ENCODE measurements around the gene PHOSPHO2.

PHOSPHO2 gene

GRCh38 chr2:169704160-169704708 lies 10.0 kb downstream of the PHOSPHO2 start:
- H3K4me1 ChIP-seq (ENCODE audit: control insufficient read depth, insufficient read depth, low read length), result no peaks in the 10 kb centered on the region
- H3K9me3 ChIP-seq (ENCODE audit: control insufficient read depth in 2 of 2, low read length in 2 of 2), result no peaks in the 10 kb centered on the region
- H3K27me3 ChIP-seq (ENCODE audit: control insufficient read depth in 1 of 2, insufficient read depth in 2 of 2, low read length in 2 of 2), result no peaks in the 10 kb centered on the region
- no peak overlapping the region for H3K4me3 ChIP-seq (ENCODE audit: low read length in 2 of 2)
- H3K9ac ChIP-seq (ENCODE audit: low read length in 2 of 2), result no peak overlapping the region
- H3K36me3 ChIP-seq (ENCODE audit: control insufficient read depth in 2 of 2, insufficient read depth in 2 of 2, low read length in 2 of 2), result no peaks in the 10 kb centered on the region
- H3K27ac ChIP-seq (ENCODE audit: low read length), result no peak overlapping the region

- Histone ChIP-seq H3K9ac (ENCODE audit: low read length in 2 of 2) (no peak overlapping the region), H3K4me1 (ENCODE audit: control insufficient read depth, insufficient read depth, low read length) (no peaks in the 10 kb centered on the region), H3K27ac (ENCODE audit: low read length) (no peak overlapping the region), H3K9me3 (ENCODE audit: control insufficient read depth in 2 of 2, low read length in 2 of 2) (no peaks in the 10 kb centered on the region), H3K4me3 (ENCODE audit: low read length in 2 of 2) (no peak overlapping the region), H3K36me3 (ENCODE audit: control insufficient read depth in 2 of 2, insufficient read depth in 2 of 2, low read length in 2 of 2) (peaks cover 0 to 4% of the 10 kb centered on the region in 2 donors), H3K27me3 (ENCODE audit: control insufficient read depth in 1 of 2, insufficient read depth in 2 of 2, low read length in 2 of 2) (no peaks in the 10 kb centered on the region)
These were observed 11.7 kb downstream of the PHOSPHO2 start for GRCh38 chr2:169705927-169706326.

GRCh38 chr2:169707626-169708025 lies 13.4 kb downstream of the PHOSPHO2 start:
- no peak overlapping the region for H3K4me3 ChIP-seq (ENCODE audit: low read length in 2 of 2)
- no peaks in the 10 kb centered on the region for H3K9me3 ChIP-seq (ENCODE audit: control insufficient read depth in 2 of 2, low read length in 2 of 2)
- no peaks in the 10 kb centered on the region for H3K27me3 ChIP-seq (ENCODE audit: control insufficient read depth in 1 of 2, insufficient read depth in 2 of 2, low read length in 2 of 2)
- H3K9ac ChIP-seq (ENCODE audit: low read length in 2 of 2), result no peak overlapping the region
- peaks cover 0 to 4% of the 10 kb centered on the region in 2 donors for H3K36me3 ChIP-seq (ENCODE audit: control insufficient read depth in 2 of 2, insufficient read depth in 2 of 2, low read length in 2 of 2)
- H3K27ac ChIP-seq (ENCODE audit: low read length), result no peak overlapping the region
- no peaks in the 10 kb centered on the region for H3K4me1 ChIP-seq (ENCODE audit: control insufficient read depth, insufficient read depth, low read length)

GRCh38 chr2:169709331-169709730 lies 15.1 kb downstream of the PHOSPHO2 start:
- H3K4me1 ChIP-seq (ENCODE audit: control insufficient read depth, insufficient read depth, low read length), result no peaks in the 10 kb centered on the region
- H3K27ac ChIP-seq (ENCODE audit: low read length), result no peak overlapping the region

GRCh38 chr2:169709981-169710380 lies 15.7 kb downstream of the PHOSPHO2 start:
- Histone ChIP-seq H3K4me1 (ENCODE audit: control insufficient read depth, insufficient read depth, low read length) (peaks cover 4% of the 10 kb centered on the region), H3K36me3 (ENCODE audit: control insufficient read depth in 2 of 2, insufficient read depth in 2 of 2, low read length in 2 of 2) (peaks cover 0 to 4% of the 10 kb centered on the region in 2 donors), H3K9me3 (ENCODE audit: control insufficient read depth in 2 of 2, low read length in 2 of 2) (no peaks in the 10 kb centered on the region), H3K4me3 (ENCODE audit: low read length in 2 of 2) (no peak overlapping the region), H3K27ac (ENCODE audit: low read length) (no peak overlapping the region), H3K9ac (ENCODE audit: low read length in 2 of 2) (no peak overlapping the region), H3K27me3 (ENCODE audit: control insufficient read depth in 1 of 2, insufficient read depth in 2 of 2, low read length in 2 of 2) (no peaks in the 10 kb centered on the region)

More at GRCh38 chr2:169709331-169709730, 15.1 kb downstream of the PHOSPHO2 start:
- H3K36me3 ChIP-seq (ENCODE audit: control insufficient read depth in 2 of 2, insufficient read depth in 2 of 2, low read length in 2 of 2), result peaks cover 0 to 4% of the 10 kb centered on the region in 2 donors
- H3K27me3 ChIP-seq (ENCODE audit: control insufficient read depth in 1 of 2, insufficient read depth in 2 of 2, low read length in 2 of 2), result no peaks in the 10 kb centered on the region
- no peak overlapping the region for H3K4me3 ChIP-seq (ENCODE audit: low read length in 2 of 2)
- H3K9ac ChIP-seq (ENCODE audit: low read length in 2 of 2), result no peak overlapping the region
- H3K9me3 ChIP-seq (ENCODE audit: control insufficient read depth in 2 of 2, low read length in 2 of 2), result no peaks in the 10 kb centered on the region

- Histone ChIP-seq H3K4me1 (ENCODE audit: control insufficient read depth, insufficient read depth, low read length) (peaks cover 19% of the 10 kb centered on the region), H3K36me3 (ENCODE audit: control insufficient read depth in 2 of 2, insufficient read depth in 2 of 2, low read length in 2 of 2) (peaks cover 0 to 4% of the 10 kb centered on the region in 2 donors), H3K27me3 (ENCODE audit: control insufficient read depth in 1 of 2, insufficient read depth in 2 of 2, low read length in 2 of 2) (no peaks in the 10 kb centered on the region), H3K27ac (ENCODE audit: low read length) (no peak overlapping the region), H3K9me3 (ENCODE audit: control insufficient read depth in 2 of 2, low read length in 2 of 2) (no peaks in the 10 kb centered on the region), H3K9ac (ENCODE audit: low read length in 2 of 2) (no peak overlapping the region), H3K4me3 (ENCODE audit: low read length in 2 of 2) (no peak overlapping the region)
These were observed 17.7 kb downstream of the PHOSPHO2 start for GRCh38 chr2:169711751-169712509.

GRCh38 chr2:169712791-169713227 lies 18.5 kb downstream of the PHOSPHO2 start:
- Histone ChIP-seq H3K4me3 (ENCODE audit: low read length in 2 of 2) (no peak overlapping the region), H3K4me1 (ENCODE audit: control insufficient read depth, insufficient read depth, low read length) (peaks cover 22% of the 10 kb centered on the region), H3K9ac (ENCODE audit: low read length in 2 of 2) (no peak overlapping the region), H3K27ac (ENCODE audit: low read length) (no peak overlapping the region), H3K36me3 (ENCODE audit: control insufficient read depth in 2 of 2, insufficient read depth in 2 of 2, low read length in 2 of 2) (peaks cover 0 to 4% of the 10 kb centered on the region in 2 donors), H3K9me3 (ENCODE audit: control insufficient read depth in 2 of 2, low read length in 2 of 2) (no peaks in the 10 kb centered on the region), H3K27me3 (ENCODE audit: control insufficient read depth in 1 of 2, insufficient read depth in 2 of 2, low read length in 2 of 2) (no peaks in the 10 kb centered on the region)

- Histone ChIP-seq H3K27ac (ENCODE audit: low read length) (no peak overlapping the region), H3K9me3 (ENCODE audit: control insufficient read depth in 2 of 2, low read length in 2 of 2) (no peaks in the 10 kb centered on the region), H3K4me1 (ENCODE audit: control insufficient read depth, insufficient read depth, low read length) (peaks cover 22% of the 10 kb centered on the region), H3K4me3 (ENCODE audit: low read length in 2 of 2) (no peak overlapping the region), H3K9ac (ENCODE audit: low read length in 2 of 2) (no peak overlapping the region), H3K36me3 (ENCODE audit: control insufficient read depth in 2 of 2, insufficient read depth in 2 of 2, low read length in 2 of 2) (peaks cover 0 to 4% of the 10 kb centered on the region in 2 donors), H3K27me3 (ENCODE audit: control insufficient read depth in 1 of 2, insufficient read depth in 2 of 2, low read length in 2 of 2) (no peaks in the 10 kb centered on the region)
These were observed 19.1 kb downstream of the PHOSPHO2 start for GRCh38 chr2:169713331-169713730.

GRCh38 chr2:169714699-169715098 lies 20.4 kb downstream of the PHOSPHO2 start:
- Histone ChIP-seq H3K27me3 (ENCODE audit: control insufficient read depth in 1 of 2, insufficient read depth in 2 of 2, low read length in 2 of 2) (no peaks in the 10 kb centered on the region), H3K9me3 (ENCODE audit: control insufficient read depth in 2 of 2, low read length in 2 of 2) (no peaks in the 10 kb centered on the region), H3K9ac (ENCODE audit: low read length in 2 of 2) (no peak overlapping the region), H3K36me3 (ENCODE audit: control insufficient read depth in 2 of 2, insufficient read depth in 2 of 2, low read length in 2 of 2) (peaks cover 0 to 4% of the 10 kb centered on the region in 2 donors), H3K4me3 (ENCODE audit: low read length in 2 of 2) (peak overlapping the region; percentile 31 to 75), H3K27ac (ENCODE audit: low read length) (no peak overlapping the region), H3K4me1 (ENCODE audit: control insufficient read depth, insufficient read depth, low read length) (peaks cover 22% of the 10 kb centered on the region)

- Histone ChIP-seq H3K36me3 (ENCODE audit: control insufficient read depth in 2 of 2, insufficient read depth in 2 of 2, low read length in 2 of 2) (no peaks in the 10 kb centered on the region), H3K4me3 (ENCODE audit: low read length in 2 of 2) (peak overlapping the region; percentile 31 to 75), H3K9ac (ENCODE audit: low read length in 2 of 2) (peak overlapping the region in 1 of 2 donors; percentile 58), H3K27me3 (ENCODE audit: control insufficient read depth in 1 of 2, insufficient read depth in 2 of 2, low read length in 2 of 2) (no peaks in the 10 kb centered on the region), H3K4me1 (ENCODE audit: control insufficient read depth, insufficient read depth, low read length) (peaks cover 22% of the 10 kb centered on the region), H3K27ac (ENCODE audit: low read length) (peak overlapping the region; percentile 11), H3K9me3 (ENCODE audit: control insufficient read depth in 2 of 2, low read length in 2 of 2) (no peaks in the 10 kb centered on the region)
These were observed 21.3 kb downstream of the PHOSPHO2 start for GRCh38 chr2:169715379-169716237.

All from stomach smooth muscle (tissue), 2 donors.